Kidney glomerular epithelial cell (primary cell): Measurements from ENCODE around the gene TIPIN.
"Not testable (repeated sequence)": the region's sequence is repeated elsewhere in the genome, so short reads cannot be mapped to it uniquely, and the experiment has no call there.

Source experiments
- DNase-seq: peaks from one replicate; lab custom pipeline; 2025; lab: John Stamatoyannopoulos, UW

TIPIN gene, protein sequence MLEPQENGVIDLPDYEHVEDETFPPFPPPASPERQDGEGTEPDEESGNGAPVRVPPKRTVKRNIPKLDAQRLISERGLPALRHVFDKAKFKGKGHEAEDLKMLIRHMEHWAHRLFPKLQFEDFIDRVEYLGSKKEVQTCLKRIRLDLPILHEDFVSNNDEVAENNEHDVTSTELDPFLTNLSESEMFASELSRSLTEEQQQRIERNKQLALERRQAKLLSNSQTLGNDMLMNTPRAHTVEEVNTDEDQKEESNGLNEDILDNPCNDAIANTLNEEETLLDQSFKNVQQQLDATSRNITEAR

DNA sequence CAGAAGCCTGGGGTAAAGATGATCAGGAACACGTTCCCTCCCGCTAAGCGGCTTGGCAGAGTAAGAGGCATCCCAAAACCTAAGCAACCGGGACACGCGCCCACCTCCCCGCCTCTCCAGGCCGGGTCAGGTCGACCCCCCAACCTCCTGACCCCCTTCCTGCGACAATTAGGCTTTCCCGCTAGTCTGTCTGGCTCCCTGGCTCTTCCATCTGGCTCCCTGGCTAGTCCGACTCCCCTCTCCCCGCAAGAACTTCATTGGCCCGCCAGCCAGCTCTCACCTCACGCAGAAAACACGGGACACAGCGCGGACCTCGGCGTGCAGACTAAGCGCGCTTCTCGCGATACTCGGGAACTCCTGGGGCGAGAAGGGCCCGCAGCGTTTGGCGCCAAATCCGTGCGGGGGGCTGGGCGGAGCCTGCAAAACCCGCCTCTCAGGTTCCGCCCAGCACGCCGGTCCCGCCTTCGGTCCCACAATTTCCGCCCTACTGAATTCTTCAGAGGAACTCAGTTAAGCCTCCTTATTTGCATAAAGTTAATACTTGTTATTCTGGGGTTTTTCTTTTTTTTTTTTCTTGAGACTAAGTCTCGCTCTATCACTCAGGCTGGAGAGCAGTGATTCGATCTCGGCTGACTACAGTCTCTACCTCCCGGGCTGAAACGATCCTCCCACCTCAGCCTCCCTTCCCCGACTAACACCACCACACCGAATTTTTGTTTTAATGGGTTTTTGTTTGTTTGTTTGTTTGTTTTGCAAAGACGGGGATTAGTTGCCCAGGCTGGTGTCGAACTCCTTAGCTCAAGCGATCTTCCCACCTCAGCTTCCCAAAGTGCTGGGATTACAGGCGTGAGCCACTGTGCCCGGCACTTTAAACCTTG is at the start of gene TIPIN:
TSS of gene TIPIN (minus strand) at position 327 of the 878 bp plus-strand sequence. CDS start 3,738 bp downstream, outside the sequence.
- DNase-seq, result peak; percentile 87

DNA sequence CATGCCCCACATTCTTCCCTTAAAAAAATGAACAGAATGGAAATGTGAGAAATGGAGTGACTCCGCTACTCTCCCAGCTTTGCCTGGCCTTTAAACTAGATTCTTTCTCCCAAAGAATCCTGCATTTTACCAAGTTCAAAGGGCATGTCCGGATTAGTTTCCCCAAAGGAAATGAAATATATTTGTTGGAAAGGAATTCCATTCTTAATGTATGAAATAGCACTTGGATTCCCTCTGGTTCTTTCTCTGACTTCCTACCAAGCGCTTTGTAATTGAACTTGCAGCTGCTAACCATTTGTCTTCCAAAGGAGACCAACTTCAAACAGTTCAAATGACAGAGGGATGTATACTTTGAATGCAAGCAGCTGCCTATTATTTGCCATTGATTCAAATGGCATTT is 49.1 kb upstream of the TIPIN start:
- no peak for DNase-seq

DNA sequence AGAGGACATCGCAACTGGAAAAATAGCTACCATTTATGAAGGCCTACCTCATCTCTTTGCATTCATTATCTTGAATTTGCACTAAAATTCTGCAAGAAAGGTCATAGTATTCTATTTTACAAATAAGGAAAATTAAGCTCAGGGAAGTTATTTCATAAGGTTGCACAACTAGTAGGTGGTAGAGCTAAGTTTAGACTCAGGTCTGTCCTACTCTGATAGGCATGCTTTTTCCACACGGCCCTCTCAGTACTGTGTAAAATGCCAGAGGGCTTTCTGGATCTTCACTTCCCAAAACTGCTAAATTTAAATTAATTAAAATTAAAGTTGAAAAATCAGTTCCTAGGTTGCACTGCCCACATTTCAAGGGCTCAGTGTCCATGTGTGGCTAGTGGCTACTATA is 48.5 kb upstream of the TIPIN start:
- DNase-seq, result no peak

DNA sequence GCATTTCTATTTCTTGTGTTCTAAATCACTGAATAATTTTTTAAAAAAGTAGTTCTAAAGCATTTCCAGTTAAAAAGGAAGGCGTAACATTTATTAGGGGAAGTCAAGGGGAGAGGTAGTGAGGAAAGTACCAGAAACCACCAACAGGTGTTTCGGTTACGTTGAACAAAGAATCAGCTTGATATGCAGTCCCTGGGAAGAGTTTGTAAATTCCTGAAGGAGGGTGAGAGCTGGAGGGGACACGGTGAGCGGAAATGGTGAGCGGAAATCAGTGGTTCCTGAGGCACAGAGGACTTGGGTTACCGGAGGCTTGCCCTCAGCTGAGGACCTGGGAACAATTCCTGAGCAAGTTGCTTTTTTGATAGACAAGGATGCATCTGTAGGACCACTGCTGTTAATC is 48.0 kb upstream of the TIPIN start:
- peak; percentile 18 for DNase-seq

DNA sequence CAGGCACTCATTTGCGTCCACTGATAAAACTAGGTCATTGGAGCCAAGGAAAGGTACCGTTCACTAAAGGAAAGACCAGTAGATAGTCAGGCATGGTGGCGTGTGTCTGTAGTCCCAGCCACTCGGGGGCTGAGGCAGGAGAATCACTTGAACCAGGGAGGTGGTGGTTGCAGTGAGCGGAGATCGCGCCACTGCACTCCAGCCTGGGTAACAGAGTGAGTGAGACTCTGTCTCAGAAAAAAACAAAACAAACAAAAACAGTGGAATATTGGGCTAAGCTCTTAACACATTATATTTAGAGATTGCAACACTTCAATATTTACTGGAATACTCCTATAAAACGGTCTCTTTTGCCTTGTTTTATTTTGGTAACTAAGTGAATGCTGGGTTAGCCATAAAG is 47.6 kb upstream of the TIPIN start:
- DNase-seq, result no peak

DNA sequence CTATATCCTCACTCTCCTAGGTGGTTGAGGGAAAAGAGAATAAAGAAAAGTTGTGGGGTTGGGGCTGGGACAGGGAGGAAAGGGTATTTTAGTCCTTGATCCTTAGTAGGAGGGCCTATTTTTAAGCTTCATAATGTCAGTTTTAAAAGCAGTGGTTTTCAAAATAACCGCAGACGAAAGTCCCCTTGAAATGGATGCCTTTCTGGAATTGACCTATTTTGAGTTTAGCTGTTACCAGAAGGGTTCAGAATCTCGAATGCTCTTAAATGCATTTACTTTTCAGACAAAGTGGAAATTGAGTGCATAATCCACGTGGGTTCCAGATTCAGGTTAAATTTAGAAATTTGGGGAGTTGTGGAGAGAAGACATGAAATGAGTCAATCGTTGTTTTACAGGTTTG is 46.8 kb upstream of the TIPIN start:
- DNase-seq, result no peak

DNA sequence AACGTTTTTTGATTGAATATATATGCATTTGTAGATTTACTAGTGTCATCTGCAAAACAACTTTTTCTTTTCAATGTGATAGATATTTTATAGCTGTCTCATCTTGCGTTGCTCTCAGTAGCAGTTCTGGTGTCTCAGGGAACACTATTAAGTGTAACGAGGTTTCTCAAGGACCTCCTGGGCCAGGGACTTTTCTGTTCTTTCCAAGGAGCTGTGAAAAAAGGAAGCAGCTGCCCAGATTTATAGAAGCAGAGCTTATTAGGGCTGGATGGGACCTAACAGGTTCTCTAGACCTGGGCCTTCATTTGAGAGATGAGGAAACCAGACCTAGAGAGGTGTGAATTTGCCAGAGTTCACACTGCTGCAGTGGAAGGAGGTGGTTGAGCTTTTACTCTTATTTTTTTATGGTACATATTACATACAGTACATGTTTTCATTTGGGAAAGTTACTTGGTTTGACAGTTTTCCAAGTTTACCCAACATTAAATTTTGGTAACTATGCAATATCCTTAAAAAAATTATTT is 46.3 kb upstream of the TIPIN start:
- DNase-seq, result no peak

DNA sequence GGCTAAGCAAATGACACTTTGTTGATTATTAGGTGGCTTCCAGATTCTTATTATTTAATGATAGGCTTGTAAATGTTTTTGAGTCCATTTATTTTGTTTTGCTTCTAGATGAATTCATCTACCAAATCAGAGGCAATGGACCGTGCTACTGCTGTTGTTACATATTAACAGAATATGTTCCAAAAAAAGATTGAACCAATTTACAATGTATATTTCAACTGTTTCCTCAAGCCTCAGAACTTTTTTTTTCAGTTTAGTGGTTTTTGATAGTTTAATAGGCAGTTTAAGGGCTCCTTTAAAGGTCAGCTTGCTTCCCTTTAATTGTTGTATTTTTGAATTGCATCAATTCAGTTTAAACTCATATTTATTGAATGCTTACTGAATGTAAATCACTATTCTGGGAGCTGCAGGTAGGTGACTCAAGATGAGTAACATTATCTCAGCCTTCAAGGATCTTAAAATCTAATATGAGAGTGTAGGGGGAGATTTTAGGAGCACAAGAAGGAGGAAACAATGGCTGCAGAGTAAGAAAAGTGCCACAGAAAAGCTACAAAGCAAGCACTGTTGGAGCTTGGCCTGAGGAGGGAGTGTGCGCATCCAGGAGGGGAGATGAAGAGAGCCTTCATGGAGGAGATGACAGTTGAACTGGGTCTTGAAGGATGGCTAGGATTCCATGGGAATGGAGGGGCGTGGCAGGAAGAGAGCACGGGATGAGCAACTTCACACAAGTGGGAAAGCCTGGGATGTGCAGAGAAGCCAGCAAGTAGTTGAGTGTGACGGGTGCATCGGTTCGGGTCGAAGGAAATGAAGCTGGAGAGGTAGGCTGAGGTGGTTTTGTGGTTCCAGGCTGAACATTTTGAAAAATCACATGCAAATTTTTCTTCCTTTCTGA is 44.9 kb upstream of the TIPIN start:
- no peak for DNase-seq

DNA sequence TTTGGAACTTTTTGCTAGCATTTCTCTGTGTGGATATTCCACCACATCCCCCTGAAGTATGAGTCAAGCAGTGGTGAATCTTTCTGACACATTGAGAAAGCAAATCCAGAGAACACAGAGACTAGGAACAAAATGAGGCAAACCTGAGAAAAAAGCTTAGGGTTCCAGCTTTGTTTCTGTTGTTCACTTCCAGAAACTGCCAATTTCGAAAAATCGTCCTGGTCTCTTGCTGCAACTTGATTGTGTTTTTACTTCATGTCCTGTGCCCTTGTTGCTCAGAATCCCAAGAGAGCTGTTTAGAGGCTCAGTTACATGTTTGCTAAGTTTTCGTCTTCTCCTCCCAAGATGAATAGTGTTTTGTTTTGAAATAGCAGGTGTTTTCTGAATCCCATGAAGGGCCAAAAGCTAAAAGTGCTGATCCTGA is 43.9 kb upstream of the TIPIN start:
- peak; percentile 17 for DNase-seq

DNA sequence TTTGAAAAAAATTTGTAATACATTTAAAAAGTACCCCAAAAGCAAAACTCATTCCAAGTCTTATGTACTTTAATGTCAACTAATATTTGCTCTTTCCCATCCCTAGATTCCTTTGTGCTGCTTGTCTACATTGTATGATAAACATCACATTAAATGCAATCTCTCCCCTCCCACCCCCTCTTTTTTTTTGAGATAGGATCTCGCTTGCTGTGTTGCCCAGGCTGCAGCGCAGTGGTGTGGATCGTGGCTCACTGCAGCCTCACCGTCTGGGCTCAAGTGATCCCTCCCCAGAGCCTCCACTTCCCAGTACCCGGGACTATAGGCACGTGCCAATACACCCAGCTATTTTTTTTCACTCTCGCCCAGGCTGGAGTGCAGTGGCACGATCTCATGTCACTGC is 42.8 kb upstream of the TIPIN start:
- no peak for DNase-seq

DNA sequence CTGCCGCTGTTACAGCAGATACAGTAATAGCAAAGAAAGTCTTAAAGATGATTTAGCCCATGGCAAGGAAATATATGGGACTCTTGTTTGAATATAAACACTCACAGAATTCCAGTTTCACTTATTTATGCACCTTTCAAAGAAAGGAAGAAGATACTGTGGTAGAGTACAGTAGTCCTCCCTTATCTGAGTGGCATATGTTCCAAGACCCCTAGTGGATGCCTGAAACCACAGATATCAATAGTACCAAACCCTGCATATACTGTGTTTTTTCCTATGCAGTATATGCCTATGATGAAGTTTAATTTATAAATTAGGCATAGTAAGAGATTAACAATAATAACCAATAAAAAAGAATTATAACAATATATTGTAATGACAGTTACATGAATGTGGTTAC is 38.4 kb upstream of the TIPIN start:
- DNase-seq, result no peak

DNA sequence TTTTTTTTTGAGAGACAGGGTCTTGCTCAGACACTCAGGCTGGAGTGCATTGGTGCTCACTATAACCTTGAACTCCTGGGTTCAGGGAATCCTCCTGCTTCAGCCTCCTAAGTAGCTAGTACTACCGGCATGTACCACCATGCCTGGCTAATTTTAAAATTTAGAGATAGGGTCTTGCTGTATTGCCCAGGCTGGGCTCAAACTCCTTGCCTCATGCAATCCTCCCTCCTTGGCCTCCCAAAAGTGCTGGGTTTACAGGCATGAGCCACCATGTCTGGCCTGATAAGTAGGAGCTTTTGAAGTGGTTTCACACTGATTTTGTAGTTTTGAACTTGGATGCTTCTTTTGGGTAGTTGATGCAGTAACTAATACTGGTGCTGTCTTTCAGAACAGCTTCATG is 38.0 kb upstream of the TIPIN start:
- no peak for DNase-seq

DNA sequence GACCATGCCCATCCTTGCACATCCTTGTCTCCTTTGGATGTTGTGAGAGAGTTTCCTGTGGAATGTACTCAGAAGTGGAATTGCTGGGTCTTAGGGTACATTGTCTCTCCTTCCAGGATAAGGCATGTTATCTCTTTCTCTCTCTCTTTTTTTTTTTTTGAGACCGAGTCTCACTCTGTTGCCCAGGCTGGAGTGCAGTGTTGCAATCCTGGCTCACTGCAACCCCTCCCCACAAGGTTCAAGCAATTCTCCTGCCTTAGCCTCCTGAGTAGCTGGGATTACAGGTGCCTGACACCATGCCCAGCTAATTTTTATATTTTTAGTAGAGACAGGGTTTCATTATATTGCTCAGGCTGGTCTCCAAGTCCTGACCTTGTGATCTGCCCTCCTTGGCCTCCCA is 36.6 kb upstream of the TIPIN start:
- DNase-seq, result not testable (repeated sequence)

DNA sequence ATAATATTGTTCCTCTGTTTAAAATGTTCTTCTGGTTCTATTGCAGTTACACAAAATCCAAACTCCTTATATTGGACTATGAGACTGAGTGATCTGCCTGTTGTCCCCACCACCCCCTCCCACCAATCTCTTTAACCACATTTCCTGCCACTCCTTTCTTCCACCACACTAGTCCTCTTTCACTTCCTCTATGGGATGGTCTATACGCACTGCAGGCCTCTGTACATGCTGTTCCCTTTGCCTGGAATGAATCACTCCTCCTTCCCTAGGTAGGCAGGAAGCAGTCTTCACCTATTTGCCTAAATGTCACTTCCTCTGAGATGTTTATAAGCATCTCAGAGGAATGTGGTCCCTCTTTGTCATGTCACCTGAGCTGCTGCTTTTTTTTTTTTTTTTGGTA is 34.2 kb upstream of the TIPIN start:
- no peak for DNase-seq

DNA sequence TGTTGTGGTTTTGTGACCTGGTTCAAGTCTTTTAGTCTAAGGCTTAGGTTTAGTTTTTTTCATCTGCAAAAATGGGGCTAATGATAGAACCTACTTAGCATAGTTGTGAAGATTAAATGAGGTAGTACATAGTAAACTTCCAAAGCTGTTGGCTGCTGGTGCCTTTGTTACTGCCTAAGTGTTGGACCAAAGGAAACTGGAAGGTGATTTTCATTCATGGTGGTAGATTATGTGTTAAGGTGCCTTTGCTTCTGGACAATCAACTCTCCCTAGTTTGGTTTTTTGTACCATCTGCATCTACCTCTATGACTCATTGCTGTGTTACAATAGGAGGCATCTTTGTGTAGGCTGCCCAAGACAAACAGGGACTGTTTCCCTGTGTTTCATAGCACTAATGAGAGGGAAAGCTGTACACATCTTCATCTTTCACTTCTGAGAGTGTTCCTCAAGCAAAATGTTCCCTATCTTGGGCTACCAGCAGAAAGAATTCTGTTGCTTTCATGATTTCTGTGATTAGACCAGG is 33.4 kb upstream of the TIPIN start:
- DNase-seq, result no peak

DNA sequence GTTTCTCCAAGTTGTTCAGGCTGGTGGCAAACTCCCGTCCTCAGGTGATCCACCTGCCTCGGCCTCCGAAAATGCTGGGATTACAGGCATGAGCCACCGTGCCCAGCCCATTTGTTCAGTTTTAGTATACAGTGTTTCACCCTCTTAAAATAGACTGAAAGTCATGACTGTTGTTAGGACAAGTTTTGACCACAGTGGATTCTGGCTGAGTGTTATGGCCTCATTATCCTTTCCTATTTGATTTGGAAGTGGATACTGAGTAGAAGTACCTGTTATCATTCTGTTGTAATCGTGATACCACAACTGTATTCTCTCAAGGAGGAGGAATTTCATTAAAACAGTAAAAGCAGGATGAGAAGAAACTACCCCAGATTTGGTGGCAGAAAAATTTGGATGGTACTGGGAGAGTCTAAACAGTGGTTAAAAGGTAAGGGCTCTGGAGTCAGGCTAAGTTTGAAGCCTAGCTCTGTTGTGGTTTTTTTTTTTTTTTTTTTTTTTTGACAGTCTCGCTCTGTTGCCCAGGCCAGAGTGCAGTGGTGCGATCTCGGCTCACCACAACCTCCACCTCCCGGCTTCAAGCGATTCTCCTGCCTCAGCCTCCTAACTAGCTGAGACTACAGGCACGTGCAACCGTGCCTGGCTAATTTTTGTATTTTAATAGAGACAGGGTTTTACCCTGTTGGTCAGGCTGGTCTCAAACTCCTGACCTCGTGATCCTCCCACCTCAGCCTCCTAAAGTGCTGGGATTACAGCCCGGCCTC is 32.8 kb upstream of the TIPIN start:
- no peak for DNase-seq

DNA sequence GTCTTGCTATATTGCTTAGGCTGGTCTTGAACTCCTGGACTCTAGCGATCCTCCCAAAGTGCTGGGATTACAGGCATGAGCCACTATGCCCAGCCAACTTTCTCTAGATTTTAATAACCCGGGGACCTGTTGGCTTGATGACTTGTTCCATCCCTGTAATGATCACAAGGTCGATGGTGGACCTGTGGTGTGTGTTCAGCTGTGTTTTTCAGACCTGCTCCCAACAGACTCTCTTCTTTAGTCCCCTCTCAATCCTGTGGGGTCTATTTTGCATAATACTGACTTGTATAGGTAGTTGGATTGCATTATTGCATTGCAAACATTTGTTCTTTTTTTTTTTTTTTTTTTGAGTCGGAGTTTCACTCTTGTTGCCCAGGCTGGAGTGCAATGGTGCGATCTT is 32.1 kb upstream of the TIPIN start:
- no peak for DNase-seq

DNA sequence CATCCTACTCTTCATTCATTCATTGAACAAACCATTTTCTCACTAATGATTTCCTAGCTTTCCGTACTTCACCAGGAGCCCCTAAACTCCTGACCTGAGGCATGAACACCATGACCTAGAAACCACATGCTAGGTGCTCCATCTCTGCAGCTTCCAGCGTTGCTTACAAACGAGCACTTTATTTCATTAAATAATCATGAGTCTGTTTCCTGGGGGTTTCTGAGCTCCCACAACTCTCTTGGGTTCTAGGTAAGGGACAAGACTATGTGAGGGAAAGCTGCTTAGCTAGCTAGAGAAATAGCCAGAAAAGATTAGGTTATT is 31.5 kb upstream of the TIPIN start:
- no peak for DNase-seq

DNA sequence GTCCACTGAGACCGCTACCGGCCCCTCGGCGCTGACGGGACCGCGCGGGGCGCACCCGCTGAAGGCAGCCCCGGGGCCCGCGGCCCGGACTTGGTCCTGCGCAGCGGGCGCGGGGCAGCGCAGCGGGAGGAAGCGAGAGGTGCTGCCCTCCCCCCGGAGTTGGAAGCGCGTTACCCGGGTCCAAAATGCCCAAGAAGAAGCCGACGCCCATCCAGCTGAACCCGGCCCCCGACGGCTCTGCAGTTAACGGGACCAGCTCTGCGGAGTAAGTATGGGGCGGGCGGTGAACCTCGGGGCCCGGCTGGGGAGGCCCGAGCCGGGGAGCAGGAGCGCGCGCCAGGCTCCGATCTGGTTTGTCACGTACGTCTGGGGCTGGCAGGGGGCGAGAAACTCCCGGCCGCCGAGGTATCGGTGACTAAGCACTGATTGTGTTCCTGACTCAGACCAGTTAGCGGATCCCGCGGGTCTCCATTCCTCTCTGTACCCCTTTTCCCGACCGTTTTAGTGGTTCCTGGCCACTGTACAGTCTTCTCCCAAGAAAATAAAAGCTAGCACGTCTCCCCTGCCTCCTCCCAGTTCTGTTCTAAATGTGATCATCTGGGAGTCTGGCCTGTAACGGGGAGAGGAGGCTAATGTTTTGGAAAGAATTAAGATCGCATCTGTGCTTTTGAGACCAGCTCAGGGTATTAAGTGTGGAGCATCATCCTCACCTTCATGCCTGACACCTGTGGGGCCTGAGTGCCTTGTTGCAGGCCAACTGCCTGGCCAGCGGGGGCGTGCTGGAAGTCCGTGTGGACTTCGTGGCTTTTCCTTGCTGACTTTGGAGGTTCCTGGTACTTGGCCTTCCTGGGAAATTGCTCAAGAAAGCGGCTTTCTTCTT is 30.9 kb upstream of the TIPIN start:
- DNase-seq, result peak; percentile 68
